Spinal cord (tissue), 10 donors: ENCODE measurements around the gene FCGBP. TPM values are rescaled to one million over a fixed set of nuclear protein-coding genes. Genes with fewer than 3 reads are reported as not detected.

ENCODE experiments used
- DNase-seq, 6 donors: peaks; one replicate each; pipeline versions ENCODE4 v3.0.0 to v3.0.0-alpha.2; 2013 to 2015; ENCODE audit warnings: low spot score in 6 of 6, low read depth in 4 of 6
- H3K27ac ChIP-seq: one replicate; pipeline ENCODE4 v1.5.1; 2013; ENCODE audit warnings: low read depth, low read length, control low read depth
- H3K27me3 ChIP-seq: one replicate; pipeline ENCODE4 v1.6.1; 2013; ENCODE audit warnings: low read length; ENCODE audit not compliant: control insufficient read depth, insufficient read depth
- H3K36me3 ChIP-seq: one replicate; pipeline ENCODE4 v1.6.1; 2013; ENCODE audit warnings: low read length; ENCODE audit not compliant: control insufficient read depth, insufficient read depth
- H3K4me1 ChIP-seq: one replicate; pipeline ENCODE4 v1.6.1; 2013; ENCODE audit warnings: low read length; ENCODE audit not compliant: control insufficient read depth, insufficient read depth
- H3K4me3 ChIP-seq: one replicate; pipeline ENCODE4 v1.5.1; 2013; ENCODE audit warnings: low read depth, low read length, control low read depth
- H3K9me3 ChIP-seq: one replicate; pipeline ENCODE4 v1.6.1; 2013; ENCODE audit warnings: low read length; ENCODE audit not compliant: control insufficient read depth, insufficient read depth
- WGBS: methylation state at CpG from one replicate; pipeline ENCODE4 v1.1.5; 2013; ENCODE audit warnings: missing lambda C conversion rate; ENCODE audit not compliant: insufficient coverage; 5-methylcytosine and 5-hydroxymethylcytosine counted together
- polyA plus RNA-seq, 2 donors: library from polyadenylated mRNA; unstranded; fragments of 120-200 nt; gene quantifications; one replicate each; pipeline ENCODE4 v1.2.1, GENCODE V29; 2013; ENCODE audit not compliant: insufficient read length in 2 of 2
- total RNA-seq, 2 donors: library from RNA; depleted of rRNA in 1 of 2; stranded (reverse); fragments of 120-200 nt in 1 of 2; fragments of >200 nt in 1 of 2; gene quantifications; one replicate each; pipeline versions ENCODE4 v1.2.3 to v1.2.4, GENCODE V29; 2013 to 2014
- donor health status: healthy.

FCGBP gene
- total and polyA plus RNA-seq, 4 donors = 2.0 to 3.7 (median 2.6) TPM

- 100% methylated on average over 1 of the region's 2 CpGs for WGBS
- Histone ChIP-seq H3K36me3 (no peaks in the 10 kb centered on the region), H3K27me3 (no peaks in the 10 kb centered on the region), H3K9me3 (no peaks in the 10 kb centered on the region), H3K4me3 (no peak overlapping the region), H3K4me1 (no peaks in the 10 kb centered on the region), H3K27ac (no peak overlapping the region)
- DNase-seq = no peak
Measured at GRCh38 chr19:39951065-39951650, 16.7 kb upstream of the FCGBP start.

- Histone ChIP-seq H3K36me3 (no peaks in the 10 kb centered on the region), H3K27me3 (no peaks in the 10 kb centered on the region), H3K27ac (no peak overlapping the region), H3K4me3 (no peak overlapping the region), H3K9me3 (no peaks in the 10 kb centered on the region), H3K4me1 (no peaks in the 10 kb centered on the region)
- WGBS = no CpG with 5 or more reads among the region's 2 CpGs
- DNase-seq = no peak
Measured at GRCh38 chr19:39949026-39949747, 14.8 kb upstream of the FCGBP start.

GRCh38 chr19:39946532-39946931 is 12.1 kb upstream of the FCGBP start:
- Histone ChIP-seq H3K27ac (no peak overlapping the region), H3K4me1 (no peaks in the 10 kb centered on the region), H3K9me3 (no peaks in the 10 kb centered on the region), H3K27me3 (no peaks in the 10 kb centered on the region), H3K36me3 (no peaks in the 10 kb centered on the region), H3K4me3 (no peak overlapping the region)
- 85% methylated on average over 3 of the region's 4 CpGs for WGBS
- no peak for DNase-seq

GRCh38 chr19:39943586-39943985 is 9.2 kb upstream of the FCGBP start:
- WGBS = 100% methylated on average over 3 of the region's 7 CpGs
- Histone ChIP-seq H3K4me1 (no peaks in the 10 kb centered on the region), H3K27me3 (no peaks in the 10 kb centered on the region), H3K27ac (no peak overlapping the region), H3K36me3 (no peaks in the 10 kb centered on the region), H3K4me3 (no peak overlapping the region), H3K9me3 (no peaks in the 10 kb centered on the region)
- DNase-seq = no peak

- Histone ChIP-seq H3K27me3 (no peaks in the 10 kb centered on the region), H3K27ac (no peak overlapping the region), H3K36me3 (no peaks in the 10 kb centered on the region), H3K9me3 (no peaks in the 10 kb centered on the region), H3K4me3 (no peak overlapping the region), H3K4me1 (no peaks in the 10 kb centered on the region)
- WGBS = no CpG with 5 or more reads among the region's 4 CpGs
- peak in 2 of 6 donors; percentile 57 to 73 for DNase-seq
Measured at GRCh38 chr19:39942366-39942730, 7.9 kb upstream of the FCGBP start.

- DNase-seq = peak in 1 of 6 donors; percentile 22
- Histone ChIP-seq H3K9me3 (no peaks in the 10 kb centered on the region), H3K27me3 (no peaks in the 10 kb centered on the region), H3K27ac (no peak overlapping the region), H3K36me3 (no peaks in the 10 kb centered on the region), H3K4me3 (no peak overlapping the region), H3K4me1 (no peaks in the 10 kb centered on the region)
- WGBS = 35% methylated on average over 3 of the region's 5 CpGs
Measured at GRCh38 chr19:39941615-39942365, 7.4 kb upstream of the FCGBP start.

GRCh38 chr19:39941151-39941550 is 6.7 kb upstream of the FCGBP start:
- no peak for DNase-seq
- no peaks in the 10 kb centered on the region for H3K36me3 ChIP-seq

GRCh38 chr19:39940221-39940833 is 5.9 kb upstream of the FCGBP start:
- Histone ChIP-seq H3K4me1 (no peaks in the 10 kb centered on the region), H3K4me3 (no peak overlapping the region), H3K27ac (no peak overlapping the region), H3K36me3 (no peaks in the 10 kb centered on the region), H3K9me3 (no peaks in the 10 kb centered on the region), H3K27me3 (no peaks in the 10 kb centered on the region)
- DNase-seq = no peak
- no CpG with 5 or more reads among the region's 1 CpG for WGBS

More at GRCh38 chr19:39941151-39941550, 6.7 kb upstream of the FCGBP start:
- H3K9me3 ChIP-seq = no peaks in the 10 kb centered on the region
- H3K27ac ChIP-seq = no peak overlapping the region
- H3K27me3 ChIP-seq = no peaks in the 10 kb centered on the region
- H3K4me3 ChIP-seq = no peak overlapping the region
- WGBS = no CpG with 5 or more reads among the region's 6 CpGs
- no peaks in the 10 kb centered on the region for H3K4me1 ChIP-seq

GRCh38 chr19:39939556-39939955 is 5.1 kb upstream of the FCGBP start:
- Histone ChIP-seq H3K9me3 (no peaks in the 10 kb centered on the region), H3K4me1 (no peaks in the 10 kb centered on the region), H3K27me3 (no peaks in the 10 kb centered on the region), H3K27ac (no peak overlapping the region), H3K36me3 (no peaks in the 10 kb centered on the region), H3K4me3 (no peak overlapping the region)
- DNase-seq = no peak
- 95% methylated on average over 5 of the region's 6 CpGs for WGBS
